ENCODE data around the gene PAPSS1.

GRCh38 chr4:107757283-107757682 lies 37.2 kb upstream of the PAPSS1 start:
- TF ChIP-seq CTCF (IDR thresholded peaks at IDR 0.05) (no peak), EZH2 (IDR thresholded peaks at IDR 0.05) (no peak), EZH2phosphoT487 (IDR thresholded peaks at IDR 0.05) (no peak)

Measured in neural progenitor cell (in vitro differentiated cells).